Lower lobe of right lung (tissue), 2 donors: ENCODE measurements around the gene PLEKHA5. TPM values are rescaled to one million over a fixed set of nuclear protein-coding genes. Genes with fewer than 3 reads are reported as not detected.

Experiments
- ATAC-seq, 2 donors: fragments of 200-7000 bp; cut with Tn5 transposase; one replicate each; pipeline ENCODE4 v1.9.1; 2020 to 2022; ENCODE audit warnings: mild to moderate bottlenecking in 2 of 2, moderate library complexity in 2 of 2
- DNase-seq: peaks from one replicate; pipeline ENCODE4 v3.0.0-alpha.2; 2020
- H3K27ac ChIP-seq: fragments of 200-600 bp; one replicate; pipeline ENCODE4 v1.8.0; 2022
- H3K27me3 ChIP-seq: fragments of 200-600 bp; one replicate; pipeline ENCODE4 v1.8.0; 2022; ENCODE audit warnings: low read depth
- H3K36me3 ChIP-seq: fragments of 200-600 bp; one replicate; pipeline ENCODE4 v1.8.0; 2022; ENCODE audit warnings: mild to moderate bottlenecking
- H3K4me1 ChIP-seq: fragments of 200-600 bp; one replicate; pipeline ENCODE4 v1.8.0; 2022
- H3K4me3 ChIP-seq: fragments of 200-600 bp; one replicate; pipeline ENCODE4 v1.8.0; 2022; ENCODE audit warnings: mild to moderate bottlenecking
- H3K9me3 ChIP-seq: fragments of 200-600 bp; one replicate; pipeline ENCODE4 v1.8.0; 2022
- CTCF ChIP-seq: fragments of 200-600 bp; IDR thresholded peaks from one replicate; pipeline ENCODE4 v1.8.0; 2022; ENCODE audit warnings: antibody characterized with exemption, mild to moderate bottlenecking
- intact Hi-C: fragments of 100-400 bp; cut with DNase I; formaldehyde crosslinking; loops from one replicate; pipeline ENCODE4 v1.11.0; 2022
- long read RNA-seq: library from polyadenylated mRNA; unstranded; transcript quantifications from one replicate; pipeline ENCODE4 v2.0.0, GENCODE V29; 2021
- total RNA-seq: library from RNA; stranded (reverse); fragmentation: NEBNext Ultra II Directional; extraction: Animal tissue kit (Norgen Biotek cat#: 25700); gene quantifications from one replicate; pipeline ENCODE4 v1.2.1, GENCODE V29; 2021
- donor health status: DM: no; HTN: yes; CAD: no; lungs with severe emphysema.

The PLEKHA5 gene
- 29.2 TPM for total RNA-seq
- long read RNA-seq, full-length matches to known transcripts = 8 of 34 reads
- long read RNA-seq, partial matches to known transcripts = 15 of 34 reads
- long read RNA-seq, other reads (novel, unspliced or antisense) = 11 of 34 reads

GRCh38 chr12:19129486-19130223, at the start of gene PLEKHA5:
TSS of gene PLEKHA5 (plus strand) at chr12:19129733. CDS start at chr12:19129800, 67 bp downstream.
- Histone ChIP-seq H3K36me3 (no peaks in the 10 kb centered on the region), H3K4me3 (peak within 1 kb of the TSS; percentile 83), H3K9me3 (peaks cover 21% of the 10 kb centered on the region), H3K27me3 (no peaks in the 10 kb centered on the region), H3K4me1 (peaks cover 12% of the 10 kb centered on the region), H3K27ac (peak within 1 kb of the TSS; percentile 79)
- ATAC-seq (peak; percentile 91), DNase-seq (peak; percentile 75)
- TF ChIP-seq CTCF = peak; percentile 33
- intact Hi-C loops = no loop called here

GRCh38 chr12:19080918-19081317, 48.6 kb upstream of the PLEKHA5 start:
- ATAC-seq (no peak), DNase-seq (no peak)
- TF ChIP-seq CTCF = no peak
- no peaks in the 10 kb centered on the region for H3K9me3 ChIP-seq
- intact Hi-C loops = no loop called here
- H3K4me3 ChIP-seq = no peak overlapping the region
- H3K36me3 ChIP-seq = no peaks in the 10 kb centered on the region
- H3K4me1 ChIP-seq = no peaks in the 10 kb centered on the region
- no peak overlapping the region for H3K27ac ChIP-seq
- no peaks in the 10 kb centered on the region for H3K27me3 ChIP-seq

- no peaks in the 10 kb centered on the region for H3K27me3 ChIP-seq
- H3K9me3 ChIP-seq = no peaks in the 10 kb centered on the region
- no peak for TF ChIP-seq CTCF
- ATAC-seq (no peak), DNase-seq (no peak)
- H3K36me3 ChIP-seq = no peaks in the 10 kb centered on the region
- no peak overlapping the region for H3K4me3 ChIP-seq
- H3K4me1 ChIP-seq = no peaks in the 10 kb centered on the region
- no peak overlapping the region for H3K27ac ChIP-seq
- intact Hi-C loops = no loop called here
These were observed 47.1 kb upstream of the PLEKHA5 start for GRCh38 chr12:19082365-19082911.

GRCh38 chr12:19084547-19084946, 45.0 kb upstream of the PLEKHA5 start:
- TF ChIP-seq CTCF = no peak
- H3K9me3 ChIP-seq = no peaks in the 10 kb centered on the region
- intact Hi-C loops = no loop called here
- no peak overlapping the region for H3K27ac ChIP-seq
- H3K4me3 ChIP-seq = no peak overlapping the region
- ATAC-seq = no peak
- DNase-seq = no peak
- no peaks in the 10 kb centered on the region for H3K36me3 ChIP-seq
- no peaks in the 10 kb centered on the region for H3K27me3 ChIP-seq
- no peaks in the 10 kb centered on the region for H3K4me1 ChIP-seq

GRCh38 chr12:19085090-19085489, 44.4 kb upstream of the PLEKHA5 start:
- intact Hi-C loops = no loop called here
- DNase-seq = no peak

More at GRCh38 chr12:19085090-19085489, 44.4 kb upstream of the PLEKHA5 start:
- TF ChIP-seq CTCF = no peak
- no peaks in the 10 kb centered on the region for H3K27me3 ChIP-seq
- no peaks in the 10 kb centered on the region for H3K4me1 ChIP-seq
- H3K9me3 ChIP-seq = no peaks in the 10 kb centered on the region
- H3K36me3 ChIP-seq = no peaks in the 10 kb centered on the region
- H3K27ac ChIP-seq = no peak overlapping the region
- no peak for ATAC-seq
- H3K4me3 ChIP-seq = no peak overlapping the region
